ENCODE results near the gene DAP.

GRCh38 chr5:10702911-10703491, 58.0 kb downstream of the DAP start:
- no peak for TF ChIP-seq POLR2A (IDR thresholded peaks at IDR 0.05)
- TF ChIP-seq, protein P1, sequence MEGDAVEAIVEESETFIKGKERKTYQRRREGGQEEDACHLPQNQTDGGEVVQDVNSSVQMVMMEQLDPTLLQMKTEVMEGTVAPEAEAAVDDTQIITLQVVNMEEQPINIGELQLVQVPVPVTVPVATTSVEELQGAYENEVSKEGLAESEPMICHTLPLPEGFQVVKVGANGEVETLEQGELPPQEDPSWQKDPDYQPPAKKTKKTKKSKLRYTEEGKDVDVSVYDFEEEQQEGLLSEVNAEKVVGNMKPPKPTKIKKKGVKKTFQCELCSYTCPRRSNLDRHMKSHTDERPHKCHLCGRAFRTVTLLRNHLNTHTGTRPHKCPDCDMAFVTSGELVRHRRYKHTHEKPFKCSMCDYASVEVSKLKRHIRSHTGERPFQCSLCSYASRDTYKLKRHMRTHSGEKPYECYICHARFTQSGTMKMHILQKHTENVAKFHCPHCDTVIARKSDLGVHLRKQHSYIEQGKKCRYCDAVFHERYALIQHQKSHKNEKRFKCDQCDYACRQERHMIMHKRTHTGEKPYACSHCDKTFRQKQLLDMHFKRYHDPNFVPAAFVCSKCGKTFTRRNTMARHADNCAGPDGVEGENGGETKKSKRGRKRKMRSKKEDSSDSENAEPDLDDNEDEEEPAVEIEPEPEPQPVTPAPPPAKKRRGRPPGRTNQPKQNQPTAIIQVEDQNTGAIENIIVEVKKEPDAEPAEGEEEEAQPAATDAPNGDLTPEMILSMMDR (IDR thresholded peaks at IDR 0.05), result no peak
- no peak for TF ChIP-seq EP300 (IDR thresholded peaks at IDR 0.05)
